Cardiac muscle cell (in vitro differentiated cells and primary cell): Measurements from ENCODE around the gene RSPH4A. TPM values are rescaled to one million over a fixed set of nuclear protein-coding genes. Genes with fewer than 3 reads are reported as not detected.

Experiments used
- DNase-seq, 2 donors: peaks; one replicate each; pipeline versions ENCODE4 v3.0.0 to v3.0.0-alpha.2; 2010 to 2017; ENCODE audit warnings: low read depth in 1 of 2, low spot score in 1 of 2
- H3K27ac ChIP-seq: fragments of 200-600 bp; sonication (generic); 2 replicates; pipeline ENCODE4 v1.5.1; 2016
- H3K27me3 ChIP-seq: fragments of 200-600 bp; sonication (generic); 2 replicates; pipeline ENCODE4 v1.6.0; 2016; ENCODE audit warnings: control low read depth
- H3K36me3 ChIP-seq: fragments of 200-600 bp; sonication (generic); 2 replicates; pipeline ENCODE4 v1.5.1; 2016; ENCODE audit warnings: control low read depth
- H3K4me1 ChIP-seq: fragments of 200-600 bp; sonication (generic); 2 replicates; pipeline ENCODE4 v1.8.1; 2017; ENCODE audit warnings: low read depth, mild to moderate bottlenecking, mixed run types
- H3K4me3 ChIP-seq: fragments of 200-600 bp; sonication (generic); 2 replicates; pipeline ENCODE4 v1.5.1; 2016; ENCODE audit warnings: mild to moderate bottlenecking
- H3K9me3 ChIP-seq: fragments of 200-600 bp; sonication (generic); 2 replicates; pipeline ENCODE4 v1.5.1; 2017; ENCODE audit warnings: low read depth, mild to moderate bottlenecking, control low read depth
- CTCF ChIP-seq: IDR thresholded peaks from 2 replicates; pipeline ENCODE4 v1.5.1; 2012; ENCODE audit warnings: low read depth, mild to moderate bottlenecking, low read length
- polyA plus RNA-seq: library from polyadenylated mRNA; unstranded; fragments of >200 nt; fragmentation: Nextera tagmentation; extraction: Ambion mirVana; gene quantifications from 2 replicates; pipeline ENCODE4 v1.2.1, GENCODE V29; 2016
- total RNA-seq: library from RNA; depleted of rRNA; stranded (reverse); fragments of >200 nt; gene quantifications from 2 replicates; pipeline ENCODE4 v1.2.3, GENCODE V29; 2016

RSPH4A gene
- total and polyA plus RNA-seq, 2 experiments from 2014 or later = 0.21 to 0.81 TPM

DNA sequence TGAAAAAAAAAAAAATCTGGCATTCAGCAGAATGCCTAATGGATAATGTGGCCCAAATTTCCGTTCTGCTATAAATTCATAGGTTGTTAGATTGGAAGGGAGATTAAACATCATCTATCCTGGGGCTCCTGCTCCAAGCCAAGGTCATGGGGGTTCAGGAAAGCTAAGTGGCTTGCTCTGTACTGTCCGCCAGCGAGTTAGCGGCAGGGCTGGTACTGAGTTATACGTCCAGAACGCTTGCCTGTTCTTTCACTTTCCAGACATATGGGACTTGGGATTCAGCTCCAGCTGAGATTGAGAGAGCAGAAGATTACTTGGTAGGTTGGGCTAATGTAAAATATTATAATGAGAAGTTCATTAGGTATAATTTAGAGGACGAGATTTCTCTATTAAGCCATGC lies 44.1 kb upstream of the RSPH4A start:
- DNase-seq = peak; percentile 45 to 63
- H3K9me3 ChIP-seq = no peaks in the 10 kb centered on the region
- no peaks in the 10 kb centered on the region for H3K27me3 ChIP-seq
- H3K4me3 ChIP-seq = peak overlapping the region; percentile 61
- peak overlapping the region; percentile 83 for H3K27ac ChIP-seq
- H3K36me3 ChIP-seq = peaks cover 4% of the 10 kb centered on the region
- H3K4me1 ChIP-seq = peaks cover 10% of the 10 kb centered on the region
- TF ChIP-seq CTCF = no peak

GRCh38 chr6:116575227-116575626 lies 41.1 kb upstream of the RSPH4A start:
- Histone ChIP-seq H3K27me3 (no peaks in the 10 kb centered on the region), H3K9me3 (no peaks in the 10 kb centered on the region), H3K27ac (no peak overlapping the region), H3K4me3 (no peak overlapping the region), H3K4me1 (peaks cover 11% of the 10 kb centered on the region), H3K36me3 (peaks cover 14% of the 10 kb centered on the region)
- TF ChIP-seq CTCF = no peak
- no peak for DNase-seq

- Histone ChIP-seq H3K4me1 (peaks cover 11% of the 10 kb centered on the region), H3K9me3 (no peaks in the 10 kb centered on the region), H3K36me3 (peaks cover 28% of the 10 kb centered on the region), H3K27me3 (no peaks in the 10 kb centered on the region), H3K4me3 (no peak overlapping the region), H3K27ac (no peak overlapping the region)
- TF ChIP-seq CTCF = no peak
- DNase-seq = no peak
Observed at GRCh38 chr6:116577486-116577885, 38.8 kb upstream of the RSPH4A start.

DNA sequence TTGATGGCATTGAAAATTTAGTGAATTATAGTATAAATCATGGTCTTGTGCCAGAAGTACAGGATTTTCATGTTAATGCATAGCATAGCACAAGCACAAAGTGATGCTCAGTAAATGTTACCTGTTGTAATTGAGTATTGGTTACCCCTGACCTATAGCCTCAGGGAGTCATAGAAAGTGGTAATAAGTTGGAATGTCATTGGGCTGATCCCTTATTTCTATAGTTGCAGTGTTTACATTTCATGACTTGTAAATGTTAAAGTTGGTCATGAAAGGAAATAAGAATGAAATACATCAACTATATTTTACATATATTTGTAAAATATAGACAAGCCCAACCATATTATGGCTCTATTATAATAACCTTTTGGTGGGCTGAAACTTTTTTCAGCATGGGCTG lies 37.9 kb upstream of the RSPH4A start:
- no peak for TF ChIP-seq CTCF
- Histone ChIP-seq H3K4me3 (no peak overlapping the region), H3K27ac (no peak overlapping the region), H3K9me3 (no peaks in the 10 kb centered on the region), H3K36me3 (peaks cover 31% of the 10 kb centered on the region), H3K4me1 (peaks cover 9% of the 10 kb centered on the region), H3K27me3 (no peaks in the 10 kb centered on the region)
- no peak for DNase-seq

GRCh38 chr6:116579143-116579542 lies 37.1 kb upstream of the RSPH4A start:
- TF ChIP-seq CTCF = no peak
- no peak overlapping the region for H3K4me3 ChIP-seq
- no peaks in the 10 kb centered on the region for H3K27me3 ChIP-seq
- H3K36me3 ChIP-seq = peaks cover 37% of the 10 kb centered on the region
- peak overlapping the region; percentile 32 for H3K27ac ChIP-seq
- DNase-seq = peak; percentile 27 to 31
- no peaks in the 10 kb centered on the region for H3K9me3 ChIP-seq
- H3K4me1 ChIP-seq = peaks cover 4% of the 10 kb centered on the region

DNA sequence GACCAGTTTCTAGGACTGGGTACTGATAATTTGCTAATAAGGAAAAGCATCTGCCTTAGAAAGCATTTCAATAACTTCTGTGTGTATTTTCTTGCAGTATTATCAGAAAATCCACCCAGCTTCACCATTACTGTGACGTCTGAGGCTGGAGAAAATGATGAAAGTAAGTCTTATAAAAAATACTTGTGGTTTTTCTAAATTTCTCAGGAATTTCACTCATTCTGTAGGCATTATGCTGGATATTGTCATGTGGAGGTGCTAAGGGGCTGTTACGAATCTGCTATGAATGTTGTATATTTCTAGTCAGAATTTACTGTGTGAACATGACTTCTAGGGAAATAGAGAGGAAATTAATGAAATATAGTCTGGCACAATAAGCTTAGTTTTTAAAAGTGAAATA lies 36.1 kb upstream of the RSPH4A start:
- no peak overlapping the region for H3K27ac ChIP-seq
- peaks cover 4% of the 10 kb centered on the region for H3K4me1 ChIP-seq
- no peaks in the 10 kb centered on the region for H3K9me3 ChIP-seq
- TF ChIP-seq CTCF = no peak
- peaks cover 43% of the 10 kb centered on the region for H3K36me3 ChIP-seq
- DNase-seq = peak in 1 of 2 donors; percentile 78
- H3K27me3 ChIP-seq = no peaks in the 10 kb centered on the region
- H3K4me3 ChIP-seq = no peak overlapping the region
